Loucy (cell line): ENCODE measurements around the gene MGAT2.

Experiments
- H2AFZ ChIP-seq: fragments of 200-600 bp; sonication (generic); 2 replicates; pipeline ENCODE4 v1.6.0; 2016; ENCODE audit warnings: antibody characterized with exemption, mild to moderate bottlenecking, low read length, moderate library complexity
- H3F3A ChIP-seq: fragments of 200-600 bp; 2 replicates; pipeline ENCODE4 v1.6.0; 2016; ENCODE audit warnings: antibody characterized with exemption, low read depth, mild to moderate bottlenecking
- H3K27me3 ChIP-seq: fragments of 200-600 bp; sonication (generic); 2 replicates; pipeline ENCODE4 v1.6.1; 2014; ENCODE audit warnings: low read length, mild to moderate bottlenecking; ENCODE audit not compliant: insufficient read depth, poor library complexity, severe bottlenecking
- H3K36me3 ChIP-seq: fragments of 200-600 bp; sonication (generic); 2 replicates; pipeline ENCODE4 v1.6.1; 2016; ENCODE audit warnings: low read length; ENCODE audit not compliant: insufficient read depth
- H3K4me1 ChIP-seq: fragments of 200-600 bp; sonication (generic); 2 replicates; pipeline ENCODE4 v1.5.1; 2014; ENCODE audit warnings: low read length, mild to moderate bottlenecking; ENCODE audit not compliant: insufficient read depth, poor library complexity, severe bottlenecking
- H3K4me2 ChIP-seq: fragments of 200-600 bp; sonication (generic); 2 replicates; pipeline ENCODE4 v1.6.0; 2014; ENCODE audit warnings: antibody characterized with exemption, low read length, low read depth, mild to moderate bottlenecking; ENCODE audit not compliant: poor library complexity, severe bottlenecking
- H3K4me3 ChIP-seq: fragments of 200-600 bp; sonication (generic); 2 replicates; pipeline ENCODE4 v1.5.1; 2014; ENCODE audit warnings: low read length, mild to moderate bottlenecking, mixed read lengths; ENCODE audit not compliant: poor library complexity, severe bottlenecking
- H3K79me2 ChIP-seq: fragments of 200-600 bp; sonication (generic); 2 replicates; pipeline ENCODE4 v1.6.1; 2014; ENCODE audit warnings: low read length; ENCODE audit not compliant: insufficient read depth
- H3K9ac ChIP-seq: fragments of 200-600 bp; sonication (generic); 2 replicates; pipeline ENCODE4 v1.6.0; 2014; ENCODE audit warnings: mild to moderate bottlenecking, low read depth, low read length, moderate library complexity; ENCODE audit not compliant: poor library complexity, severe bottlenecking
- H3K9me2 ChIP-seq: fragments of 200-600 bp; sonication (generic); replicated peaks from 2 replicates; pipeline ENCODE4 v1.6.1; 2016; ENCODE audit warnings: low read depth, low read length, mixed read lengths
- H3K9me3 ChIP-seq: fragments of 200-600 bp; sonication (generic); 2 replicates; pipeline ENCODE4 v1.6.1; 2014; ENCODE audit warnings: mild to moderate bottlenecking, antibody characterized with exemption, low read length, low read depth; ENCODE audit not compliant: insufficient read depth
- H4K20me1 ChIP-seq: fragments of 200-600 bp; sonication (generic); 2 replicates; pipeline ENCODE4 v1.6.0; 2014; ENCODE audit warnings: antibody characterized with exemption, low read length, mild to moderate bottlenecking; ENCODE audit not compliant: insufficient read depth, poor library complexity, severe bottlenecking
- CTCF ChIP-seq: fragments of 200-600 bp; sonication (generic); conservative IDR thresholded peaks from 2 replicates; pipeline ENCODE4 v1.5.1; 2014; ENCODE audit warnings: mild to moderate bottlenecking, antibody characterized with exemption, low read length
- EZH2phosphoT487 ChIP-seq: fragments of 200-600 bp; IDR thresholded peaks from 2 replicates; pipeline ENCODE4 v1.6.1; 2018; ENCODE audit warnings: antibody characterized with exemption, mild to moderate bottlenecking, moderate library complexity, borderline replicate concordance

The MGAT2 gene

GRCh38 chr14:49579841-49580240, 40.8 kb upstream of the MGAT2 start:
- Histone ChIP-seq H3K27me3 (no peaks in the 10 kb centered on the region), H3K4me2 (peak overlapping the region; percentile 64), H3K9me3 (no peaks in the 10 kb centered on the region), H2AFZ (no peak overlapping the region), H3K36me3 (peaks cover 55% of the 10 kb centered on the region), H3K4me3 (peak overlapping the region; percentile 39), H3F3A (no peaks in the 10 kb centered on the region), H3K9me2 (no peaks in the 10 kb centered on the region), H4K20me1 (peaks cover 76% of the 10 kb centered on the region), H3K9ac (no peak overlapping the region), H3K79me2 (peaks cover 76% of the 10 kb centered on the region), H3K4me1 (peaks cover 54% of the 10 kb centered on the region)
- TF ChIP-seq EZH2phosphoT487, result no peak
- TF ChIP-seq CTCF, result no peak

GRCh38 chr14:49581209-49582112, 39.1 kb upstream of the MGAT2 start:
- peak overlapping the region; percentile 55 for H3K9ac ChIP-seq
- peaks cover 87% of the 10 kb centered on the region for H4K20me1 ChIP-seq
- TF ChIP-seq CTCF (no peak), EZH2phosphoT487 (no peak)
- H3K27me3 ChIP-seq, result no peaks in the 10 kb centered on the region
- H3K4me3 ChIP-seq, result peak overlapping the region; percentile 88
- peaks cover 55% of the 10 kb centered on the region for H3K4me1 ChIP-seq
- no peaks in the 10 kb centered on the region for H3K9me3 ChIP-seq
- peaks cover 90% of the 10 kb centered on the region for H3K79me2 ChIP-seq
- H3F3A ChIP-seq, result no peaks in the 10 kb centered on the region
- H2AFZ ChIP-seq, result no peak overlapping the region
- H3K9me2 ChIP-seq, result no peaks in the 10 kb centered on the region
- peaks cover 39% of the 10 kb centered on the region for H3K36me3 ChIP-seq
- peak overlapping the region; percentile 98 for H3K4me2 ChIP-seq

GRCh38 chr14:49582113-49582977, 38.3 kb upstream of the MGAT2 start:
- H2AFZ ChIP-seq, result no peak overlapping the region
- peaks cover 84% of the 10 kb centered on the region for H4K20me1 ChIP-seq
- H3K36me3 ChIP-seq, result peaks cover 31% of the 10 kb centered on the region
- H3F3A ChIP-seq, result no peaks in the 10 kb centered on the region
- no peaks in the 10 kb centered on the region for H3K9me3 ChIP-seq
- peaks cover 58% of the 10 kb centered on the region for H3K4me1 ChIP-seq
- H3K9ac ChIP-seq, result peak overlapping the region; percentile 55
- H3K9me2 ChIP-seq, result no peaks in the 10 kb centered on the region
- H3K27me3 ChIP-seq, result no peaks in the 10 kb centered on the region
- peak overlapping the region; percentile 98 for H3K4me2 ChIP-seq
- peak overlapping the region; percentile 88 for H3K4me3 ChIP-seq
- TF ChIP-seq EZH2phosphoT487 (no peak), CTCF (no peak)
- peaks cover 88% of the 10 kb centered on the region for H3K79me2 ChIP-seq
